HG02970 (cell line): ENCODE results near the gene TBCK.
"Not testable (repeated sequence)": the region's sequence is repeated elsewhere in the genome, so short reads cannot be mapped to it uniquely, and the experiment has no call there.

Experiments used
- ATAC-seq: cut with Tn5 transposase; IDR thresholded peaks from one replicate; pipeline ENCODE4 v1.9.1; 2021; ENCODE audit warnings: mild to moderate bottlenecking, moderate library complexity, moderate number of reproducible peaks; ENCODE audit not compliant: unreplicated experiment, low FRiP score

The TBCK gene

GRCh38 chr4:106323119-106323518 is 7.1 kb upstream of the TBCK start:
- ATAC-seq: no peak

GRCh38 chr4:106321814-106322213 is 5.8 kb upstream of the TBCK start:
- not testable (repeated sequence) for ATAC-seq

- not testable (repeated sequence) for ATAC-seq
These were observed 5.2 kb upstream of the TBCK start for GRCh38 chr4:106321168-106321567.

- no peak for ATAC-seq
These were observed 4.2 kb upstream of the TBCK start for GRCh38 chr4:106320235-106320634.

- ATAC-seq: no peak
These were observed 2.5 kb upstream of the TBCK start for GRCh38 chr4:106318511-106318910.

- no peak for ATAC-seq
These were observed 1.8 kb upstream of the TBCK start for GRCh38 chr4:106317815-106318214.

- ATAC-seq: no peak
These were observed 882 bp upstream of the TBCK start for GRCh38 chr4:106316773-106317409.

GRCh38 chr4:106315476-106315967 is 487 bp downstream of the TBCK start:
- ATAC-seq: peak; percentile 10

- no peak for ATAC-seq
These were observed 1.0 kb downstream of the TBCK start for GRCh38 chr4:106314960-106315359.

GRCh38 chr4:106312997-106313522 is 2.9 kb downstream of the TBCK start:
- no peak for ATAC-seq

- ATAC-seq: no peak
These were observed 3.6 kb downstream of the TBCK start for GRCh38 chr4:106312377-106312776.

GRCh38 chr4:106306561-106306960 is 9.4 kb downstream of the TBCK start:
- ATAC-seq: no peak

- no peak for ATAC-seq
These were observed 10.5 kb downstream of the TBCK start for GRCh38 chr4:106305435-106306055.

GRCh38 chr4:106304632-106305031 is 11.4 kb downstream of the TBCK start:
- ATAC-seq: no peak

- ATAC-seq: no peak
These were observed 12.3 kb downstream of the TBCK start for GRCh38 chr4:106303548-106304281.

GRCh38 chr4:106302062-106302438 is 14.0 kb downstream of the TBCK start:
- no peak for ATAC-seq

- no peak for ATAC-seq
These were observed 14.5 kb downstream of the TBCK start for GRCh38 chr4:106301393-106302061.

GRCh38 chr4:106299977-106300376 is 16.0 kb downstream of the TBCK start:
- no peak for ATAC-seq

- no peak for ATAC-seq
These were observed 18.6 kb downstream of the TBCK start for GRCh38 chr4:106297245-106298035.

- no peak for ATAC-seq
These were observed 21.9 kb downstream of the TBCK start for GRCh38 chr4:106294062-106294461.
